ENCODE measurements around the gene ASPG.

ASPG gene

GRCh38 chr14:104161602-104162367 is 76.3 kb downstream of the ASPG start:
- no peak for DNase-seq (ENCODE audit: low spot score)

GRCh38 chr14:104162495-104162894 is 77.0 kb downstream of the ASPG start:
- no peak for DNase-seq (ENCODE audit: low spot score)

DNA sequence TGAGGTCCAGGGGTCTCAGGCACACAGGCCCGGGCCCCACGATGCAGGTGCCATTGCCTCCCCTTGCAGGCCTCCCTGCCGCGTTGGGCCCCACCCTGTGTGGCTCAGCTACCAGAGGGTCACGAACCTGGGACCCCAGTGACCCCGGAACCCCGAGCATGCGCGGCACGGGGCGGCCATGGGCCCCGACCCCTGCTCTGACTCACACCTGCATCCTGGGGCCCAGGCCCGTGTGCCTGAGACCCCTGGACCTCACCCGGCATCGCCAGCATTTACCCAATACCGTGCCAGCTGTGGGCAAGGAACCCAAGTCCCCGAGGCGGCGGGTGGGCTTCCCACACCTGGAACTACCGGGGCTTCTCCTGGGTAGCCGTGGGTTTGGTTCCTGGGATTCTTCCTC is 78.0 kb downstream of the ASPG start:
- no peak for DNase-seq (ENCODE audit: low spot score)

DNA sequence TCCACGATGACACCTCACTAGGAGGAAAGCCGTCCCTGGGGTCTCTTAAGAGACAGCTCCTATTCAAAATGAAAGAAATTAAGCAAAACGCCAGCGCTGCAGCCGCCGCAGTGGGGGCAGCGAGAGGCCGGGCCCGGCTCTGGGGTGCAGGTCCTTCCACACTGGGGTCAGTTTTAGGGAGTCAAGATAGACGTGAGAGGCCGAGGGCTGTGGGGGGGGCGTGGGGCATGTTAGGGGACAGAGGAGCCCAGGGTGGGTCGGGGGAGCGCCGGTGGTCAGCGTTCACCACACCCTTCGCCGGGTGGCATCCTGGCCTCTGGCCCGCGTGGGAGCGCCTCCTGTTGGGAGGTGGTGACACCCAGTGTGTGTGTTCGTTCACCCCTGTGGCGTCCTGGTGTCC is 78.5 kb downstream of the ASPG start:
- DNase-seq (ENCODE audit: low spot score): no peak

DNA sequence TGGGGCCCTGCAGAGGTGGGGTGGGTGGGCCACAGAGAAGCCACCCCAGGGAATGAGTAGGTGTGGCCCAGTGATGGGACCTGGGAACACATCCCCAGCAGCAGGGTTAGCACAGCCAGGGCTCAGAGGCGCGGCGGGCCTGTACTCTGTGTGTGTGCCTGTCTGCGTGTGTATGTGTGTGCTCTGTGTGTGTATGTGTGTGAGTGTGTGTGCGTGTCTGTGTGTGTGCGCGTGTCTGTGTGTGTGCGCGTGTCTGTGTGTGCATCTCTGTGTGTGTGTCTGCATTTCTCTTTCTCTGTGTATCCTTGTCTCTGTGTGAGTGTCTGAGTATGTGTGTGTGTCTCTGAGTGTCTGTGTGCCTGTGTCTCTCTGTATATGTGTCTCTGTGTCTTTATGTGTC is 79.0 kb downstream of the ASPG start:
- DNase-seq (ENCODE audit: low spot score): no peak
